HL-60 (cell line): Measurements from ENCODE around the gene LARP1B.

ENCODE experiments used
- DNase-seq, 2 experiments: peaks; one replicate each; pipeline ENCODE4 v3.0.0-alpha.2; 2010 to 2020; ENCODE audit warnings: low read depth in 1 of 2, low spot score in 1 of 2
- H3K27ac ChIP-seq: fragments of 250-450 bp; sonication (Bioruptor Pico); replicated peaks from 2 replicates; pipeline ENCODE4 v1.5.1; 2020; ENCODE audit warnings: mild to moderate bottlenecking, moderate library complexity
- H3K27me3 ChIP-seq: fragments of 250-450 bp; sonication (Bioruptor Pico); 2 replicates; pipeline ENCODE4 v1.5.1; 2021; ENCODE audit warnings: mild to moderate bottlenecking, moderate library complexity; ENCODE audit not compliant: insufficient read depth, poor library complexity, severe bottlenecking
- H3K4me3 ChIP-seq: replicated peaks from 2 replicates; pipeline ENCODE4 v1.5.1; 2011; ENCODE audit warnings: mild to moderate bottlenecking, control low read depth, low read length; ENCODE audit not compliant: insufficient read depth
- GABPA ChIP-seq: IDR thresholded peaks from 2 replicates; pipeline ENCODE4 v1.6.1; 2012; ENCODE audit warnings: low read depth
- POLR2AphosphoS5 ChIP-seq: IDR thresholded peaks from 2 replicates; pipeline ENCODE4 v1.6.1; 2012; ENCODE audit warnings: low read depth
- SPI1 ChIP-seq: IDR thresholded peaks from 2 replicates; pipeline ENCODE4 v1.6.1; 2012; ENCODE audit warnings: low read depth, mild to moderate bottlenecking, borderline replicate concordance
- TF ChIP-seq, protein P1 (sequence below): IDR thresholded peaks from 2 replicates; pipeline ENCODE4 v1.6.1; 2012; ENCODE audit warnings: low read depth; ENCODE audit not compliant: insufficient replicate concordance
- TF ChIP-seq, protein P2 (sequence below): IDR thresholded peaks from one replicate; pipeline ENCODE4 v1.5.1; 2011; ENCODE audit warnings: low read length, control low read depth, inconsistent platforms; ENCODE audit not compliant: insufficient read depth

The LARP1B gene

DNA sequence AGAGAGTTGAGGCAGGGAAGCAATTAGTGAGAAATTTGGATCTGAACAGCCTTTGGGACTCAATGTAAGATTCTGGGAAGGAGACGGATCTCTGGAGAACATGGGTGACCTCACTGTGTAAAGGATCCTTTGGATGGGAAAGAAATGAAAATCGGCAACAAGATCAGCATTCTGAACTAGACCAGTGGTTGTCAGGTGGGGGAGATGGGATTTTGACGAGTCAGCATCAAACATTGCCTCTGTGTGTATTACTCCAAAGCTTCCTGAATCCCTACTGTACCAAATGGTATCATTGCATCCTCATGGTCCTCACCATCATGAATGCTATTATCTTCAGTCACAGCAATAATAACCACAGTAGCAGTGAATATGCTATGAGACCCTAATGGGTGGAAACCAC lies 173.7 kb downstream of the LARP1B start:
- Histone ChIP-seq H3K27ac (no peak overlapping the region), H3K27me3 (no peaks in the 10 kb centered on the region), H3K4me3 (no peak overlapping the region)
- TF ChIP-seq, protein P1, sequence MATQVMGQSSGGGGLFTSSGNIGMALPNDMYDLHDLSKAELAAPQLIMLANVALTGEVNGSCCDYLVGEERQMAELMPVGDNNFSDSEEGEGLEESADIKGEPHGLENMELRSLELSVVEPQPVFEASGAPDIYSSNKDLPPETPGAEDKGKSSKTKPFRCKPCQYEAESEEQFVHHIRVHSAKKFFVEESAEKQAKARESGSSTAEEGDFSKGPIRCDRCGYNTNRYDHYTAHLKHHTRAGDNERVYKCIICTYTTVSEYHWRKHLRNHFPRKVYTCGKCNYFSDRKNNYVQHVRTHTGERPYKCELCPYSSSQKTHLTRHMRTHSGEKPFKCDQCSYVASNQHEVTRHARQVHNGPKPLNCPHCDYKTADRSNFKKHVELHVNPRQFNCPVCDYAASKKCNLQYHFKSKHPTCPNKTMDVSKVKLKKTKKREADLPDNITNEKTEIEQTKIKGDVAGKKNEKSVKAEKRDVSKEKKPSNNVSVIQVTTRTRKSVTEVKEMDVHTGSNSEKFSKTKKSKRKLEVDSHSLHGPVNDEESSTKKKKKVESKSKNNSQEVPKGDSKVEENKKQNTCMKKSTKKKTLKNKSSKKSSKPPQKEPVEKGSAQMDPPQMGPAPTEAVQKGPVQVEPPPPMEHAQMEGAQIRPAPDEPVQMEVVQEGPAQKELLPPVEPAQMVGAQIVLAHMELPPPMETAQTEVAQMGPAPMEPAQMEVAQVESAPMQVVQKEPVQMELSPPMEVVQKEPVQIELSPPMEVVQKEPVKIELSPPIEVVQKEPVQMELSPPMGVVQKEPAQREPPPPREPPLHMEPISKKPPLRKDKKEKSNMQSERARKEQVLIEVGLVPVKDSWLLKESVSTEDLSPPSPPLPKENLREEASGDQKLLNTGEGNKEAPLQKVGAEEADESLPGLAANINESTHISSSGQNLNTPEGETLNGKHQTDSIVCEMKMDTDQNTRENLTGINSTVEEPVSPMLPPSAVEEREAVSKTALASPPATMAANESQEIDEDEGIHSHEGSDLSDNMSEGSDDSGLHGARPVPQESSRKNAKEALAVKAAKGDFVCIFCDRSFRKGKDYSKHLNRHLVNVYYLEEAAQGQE: no peak
- TF ChIP-seq, protein P2, sequence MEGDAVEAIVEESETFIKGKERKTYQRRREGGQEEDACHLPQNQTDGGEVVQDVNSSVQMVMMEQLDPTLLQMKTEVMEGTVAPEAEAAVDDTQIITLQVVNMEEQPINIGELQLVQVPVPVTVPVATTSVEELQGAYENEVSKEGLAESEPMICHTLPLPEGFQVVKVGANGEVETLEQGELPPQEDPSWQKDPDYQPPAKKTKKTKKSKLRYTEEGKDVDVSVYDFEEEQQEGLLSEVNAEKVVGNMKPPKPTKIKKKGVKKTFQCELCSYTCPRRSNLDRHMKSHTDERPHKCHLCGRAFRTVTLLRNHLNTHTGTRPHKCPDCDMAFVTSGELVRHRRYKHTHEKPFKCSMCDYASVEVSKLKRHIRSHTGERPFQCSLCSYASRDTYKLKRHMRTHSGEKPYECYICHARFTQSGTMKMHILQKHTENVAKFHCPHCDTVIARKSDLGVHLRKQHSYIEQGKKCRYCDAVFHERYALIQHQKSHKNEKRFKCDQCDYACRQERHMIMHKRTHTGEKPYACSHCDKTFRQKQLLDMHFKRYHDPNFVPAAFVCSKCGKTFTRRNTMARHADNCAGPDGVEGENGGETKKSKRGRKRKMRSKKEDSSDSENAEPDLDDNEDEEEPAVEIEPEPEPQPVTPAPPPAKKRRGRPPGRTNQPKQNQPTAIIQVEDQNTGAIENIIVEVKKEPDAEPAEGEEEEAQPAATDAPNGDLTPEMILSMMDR: no peak
- TF ChIP-seq SPI1: no peak
- TF ChIP-seq GABPA: no peak
- no peak for TF ChIP-seq POLR2AphosphoS5
- no peak for DNase-seq

DNA sequence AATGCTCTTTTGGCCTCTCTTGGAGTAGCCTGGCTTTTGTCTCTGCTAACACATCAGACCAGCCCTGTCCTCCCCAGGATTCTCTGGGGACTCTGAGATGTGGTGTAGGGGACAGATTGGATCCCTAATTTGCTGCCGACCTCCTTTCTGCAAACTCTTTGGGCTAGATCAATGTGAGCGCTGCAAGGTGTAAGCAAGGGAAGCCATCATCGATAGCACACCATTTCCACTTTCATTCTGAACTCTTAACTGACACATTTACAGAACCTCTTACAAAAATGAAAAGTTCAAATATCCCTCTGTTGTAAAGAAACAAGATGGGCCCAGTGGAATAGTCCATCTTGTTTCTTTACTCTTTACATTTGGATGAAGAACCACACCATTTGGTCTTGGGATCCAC lies 179.9 kb downstream of the LARP1B start:
- H3K4me3 ChIP-seq: no peak overlapping the region
- TF ChIP-seq SPI1 (no peak), GABPA (no peak), POLR2AphosphoS5 (no peak)
- TF ChIP-seq, protein P2: no peak
- TF ChIP-seq, protein P1: no peak
- no peak for DNase-seq
- H3K27me3 ChIP-seq: no peaks in the 10 kb centered on the region
- H3K27ac ChIP-seq: no peak overlapping the region

DNA sequence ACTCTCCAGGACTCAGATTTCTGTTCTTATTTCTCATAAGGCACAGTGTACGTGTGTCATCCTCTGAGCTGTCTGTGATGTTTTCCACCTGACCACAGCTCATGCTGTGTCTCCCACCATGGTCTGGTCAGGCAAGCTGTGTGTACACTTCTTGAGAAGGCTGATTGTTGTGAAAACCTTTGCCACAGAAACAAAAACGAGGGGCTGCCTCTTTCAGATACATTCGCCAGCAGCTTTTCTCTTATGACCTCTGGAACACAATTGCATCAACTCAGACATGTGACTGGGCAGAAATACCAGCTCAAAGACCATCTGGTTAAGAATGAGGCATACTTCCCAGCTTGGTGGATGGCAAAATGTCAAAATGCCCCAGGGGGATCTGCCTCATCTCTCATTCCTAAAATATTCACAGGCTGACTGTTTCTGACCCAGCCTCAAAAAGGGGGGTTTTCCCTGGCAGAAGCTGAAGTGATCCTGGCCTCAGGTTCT lies 180.4 kb downstream of the LARP1B start:
- TF ChIP-seq GABPA (no peak), SPI1 (no peak), POLR2AphosphoS5 (no peak)
- TF ChIP-seq, protein P1: no peak
- TF ChIP-seq, protein P2: no peak
- Histone ChIP-seq H3K27ac (no peak overlapping the region), H3K27me3 (no peaks in the 10 kb centered on the region), H3K4me3 (no peak overlapping the region)
- no peak for DNase-seq
